Transverse colon (tissue), 4 donors: ENCODE measurements around the gene C10orf95. TPM values are rescaled to one million over a fixed set of nuclear protein-coding genes. Genes with fewer than 3 reads are reported as not detected.

Source experiments
- DNase-seq: peaks from one replicate; pipeline ENCODE4 v3.0.0-alpha.2; 2019
- H3K27ac ChIP-seq, 4 donors: fragments of 200-600 bp; sonication (generic); 2 replicates each; pipeline ENCODE4 v1.5.1; 2016 to 2018; ENCODE audit warnings: inconsistent platforms in 4 of 4
- H3K27me3 ChIP-seq: fragments of 200-600 bp; sonication (generic); 2 replicates; pipeline ENCODE4 v1.5.1; 2017; ENCODE audit warnings: inconsistent platforms
- H3K36me3 ChIP-seq, 4 donors: fragments of 200-600 bp; sonication (generic); 2 replicates each; pipeline ENCODE4 v1.5.1; 2017 to 2019; ENCODE audit warnings: inconsistent platforms in 4 of 4
- H3K4me1 ChIP-seq, 4 donors: fragments of 200-600 bp; sonication (generic); 2 replicates each; pipeline ENCODE4 v1.5.1; 2017 to 2020; ENCODE audit warnings: inconsistent platforms in 4 of 4
- H3K4me3 ChIP-seq, 4 donors: fragments of 200-600 bp; sonication (generic); 1 replicate in 1 of 4; 2 replicates in 3 of 4; pipeline versions ENCODE4 v1.5.1 to v1.6.1; 2017 to 2019; ENCODE audit warnings: inconsistent platforms in 4 of 4
- H3K9me3 ChIP-seq, 2 donors: fragments of 200-600 bp; sonication (generic); 2 replicates each; pipeline ENCODE4 v1.5.1; 2017 to 2019; ENCODE audit warnings: inconsistent platforms in 2 of 2
- EP300 ChIP-seq: sonication (generic); formaldehyde crosslinking; IDR thresholded peaks from one replicate; pipeline ENCODE4 v1.6.1; 2017; ENCODE audit warnings: antibody characterized with exemption, low read depth
- POLR2A ChIP-seq: fragments of 450-650 bp; IDR thresholded peaks from one replicate; pipeline ENCODE4 v1.6.1; 2016; ENCODE audit warnings: antibody characterized with exemption, mild to moderate bottlenecking, moderate library complexity
- POLR2AphosphoS5 ChIP-seq, 3 donors: sonication (generic); formaldehyde crosslinking; IDR thresholded peaks; one replicate each; pipeline ENCODE4 v1.6.1; 2016; ENCODE audit warnings: antibody characterized with exemption in 3 of 3
- WGBS, 2 donors: methylation state at CpG; one replicate each; pipeline ENCODE4 v1.1.5; 2018; ENCODE audit warnings: low coverage in 1 of 2; 5-methylcytosine and 5-hydroxymethylcytosine counted together
- in situ Hi-C, 4 donors: fragments of 200-750 bp; cut with MboI; loops; one replicate each; pipeline versions ENCODE4 v1.15.0 to v1.15.1; 2017; ENCODE audit warnings: low sequenced_read_pairs in 3 of 4, low pct_ligation_motif_present in 1 of 4, low pct_unique_long_range_greater_than_20kb in 1 of 4
- intact Hi-C: fragments of 100-400 bp; cut with DNase I; formaldehyde crosslinking; loops from one replicate; pipeline ENCODE4 v1.15.1; 2023; ENCODE audit warnings: low total_unique reads
- total RNA-seq, 4 donors: library from RNA; depleted of rRNA; stranded (reverse); fragments of >200 nt; gene quantifications; one replicate each; pipeline ENCODE4 v1.1.0, GENCODE V29; 2016
- TF ChIP-seq, protein P1 (sequence below), 5 experiments: fragments of 200-600 bp in 3 of 5; fragments of 450-650 bp in 2 of 5; sonication (generic) in 3 of 5; IDR thresholded peaks; 1 replicate in 2 of 5; 2 replicates in 3 of 5; pipeline ENCODE4 v1.5.1; 2016 to 2017; ENCODE audit warnings: antibody characterized with exemption in 5 of 5, inconsistent platforms in 3 of 5, mild to moderate bottlenecking in 2 of 5, moderate library complexity in 1 of 5

The C10orf95 gene
- total RNA-seq, 4 donors from 2014 or later, result 0.48 to 34.4 (median 1.1) TPM

DNA sequence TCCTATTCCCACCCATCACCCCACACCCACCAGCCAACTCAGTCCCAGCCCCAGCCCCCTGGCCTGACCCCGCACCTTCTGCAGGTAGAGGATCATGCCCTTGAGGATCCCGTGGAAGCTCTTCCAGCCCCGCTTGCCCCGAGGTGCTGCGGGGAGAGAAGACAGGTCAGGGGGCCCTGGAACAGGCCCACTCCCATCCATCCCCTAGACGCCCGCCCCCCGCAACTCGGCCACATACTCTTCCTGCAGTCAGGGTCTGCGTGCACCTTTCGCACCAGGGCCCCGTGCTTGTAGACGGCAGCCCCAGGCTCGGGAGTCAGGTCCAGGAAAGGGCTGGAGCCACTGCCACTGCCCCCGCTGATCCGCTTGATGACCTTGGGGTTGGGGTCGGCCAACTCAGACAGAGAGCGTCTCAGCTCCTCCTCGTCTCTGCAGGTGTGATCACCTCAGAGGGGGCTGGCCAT lies 46.2 kb downstream of the C10orf95 start:
- peak overlapping the region; percentile 47 to 99 (median 90) for H3K27ac ChIP-seq

DNA sequence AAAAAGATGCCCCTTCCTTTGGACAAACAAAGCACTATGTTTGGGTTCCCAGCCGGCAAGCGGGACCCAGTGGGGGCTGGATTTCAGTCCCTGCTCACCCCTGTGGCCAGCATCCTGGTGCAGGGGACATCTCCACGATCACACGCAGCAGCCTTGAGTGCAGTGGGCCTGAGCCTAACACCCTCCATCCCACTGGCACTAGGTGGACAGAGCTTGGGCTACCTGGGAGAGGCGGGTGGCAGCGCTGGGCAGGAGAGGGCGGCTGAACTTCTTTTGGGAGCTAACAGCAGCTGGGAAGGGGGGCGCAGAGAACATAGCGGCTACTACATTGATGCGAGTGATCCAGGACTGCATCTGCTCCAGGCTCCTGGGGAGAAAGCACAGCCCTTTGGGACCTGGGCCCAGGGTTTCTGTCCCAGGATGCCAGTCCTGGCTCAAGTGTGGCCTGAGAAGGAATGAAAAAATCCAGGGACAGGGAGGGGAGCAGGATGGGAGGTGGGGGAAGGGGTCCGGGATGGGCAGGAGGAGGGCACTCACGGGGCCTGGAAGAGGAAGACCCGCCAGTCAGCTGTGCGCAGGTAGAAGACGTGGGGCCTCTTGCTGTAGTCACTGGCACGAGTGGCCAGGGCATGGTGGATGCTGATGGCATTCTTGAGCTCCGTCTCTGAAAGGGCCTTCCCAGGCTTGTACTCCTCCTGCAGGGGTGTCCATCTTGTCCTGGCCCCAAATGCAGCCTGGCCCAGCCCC lies 46.8 kb downstream of the C10orf95 start:
- intact Hi-C loops, result no loop called here
- TF ChIP-seq POLR2A (no peak), EP300 (no peak), POLR2AphosphoS5 (IDR thresholded peaks at IDR 0.05) (no peak)
- TF ChIP-seq, protein P1, sequence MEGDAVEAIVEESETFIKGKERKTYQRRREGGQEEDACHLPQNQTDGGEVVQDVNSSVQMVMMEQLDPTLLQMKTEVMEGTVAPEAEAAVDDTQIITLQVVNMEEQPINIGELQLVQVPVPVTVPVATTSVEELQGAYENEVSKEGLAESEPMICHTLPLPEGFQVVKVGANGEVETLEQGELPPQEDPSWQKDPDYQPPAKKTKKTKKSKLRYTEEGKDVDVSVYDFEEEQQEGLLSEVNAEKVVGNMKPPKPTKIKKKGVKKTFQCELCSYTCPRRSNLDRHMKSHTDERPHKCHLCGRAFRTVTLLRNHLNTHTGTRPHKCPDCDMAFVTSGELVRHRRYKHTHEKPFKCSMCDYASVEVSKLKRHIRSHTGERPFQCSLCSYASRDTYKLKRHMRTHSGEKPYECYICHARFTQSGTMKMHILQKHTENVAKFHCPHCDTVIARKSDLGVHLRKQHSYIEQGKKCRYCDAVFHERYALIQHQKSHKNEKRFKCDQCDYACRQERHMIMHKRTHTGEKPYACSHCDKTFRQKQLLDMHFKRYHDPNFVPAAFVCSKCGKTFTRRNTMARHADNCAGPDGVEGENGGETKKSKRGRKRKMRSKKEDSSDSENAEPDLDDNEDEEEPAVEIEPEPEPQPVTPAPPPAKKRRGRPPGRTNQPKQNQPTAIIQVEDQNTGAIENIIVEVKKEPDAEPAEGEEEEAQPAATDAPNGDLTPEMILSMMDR (IDR thresholded peaks at IDR 0.05), result no peak
- no peak for DNase-seq
- Histone ChIP-seq H3K36me3 (no peaks in the 10 kb centered on the region), H3K27me3 (peaks cover 20% of the 10 kb centered on the region), H3K9me3 (no peaks in the 10 kb centered on the region), H3K27ac (peak overlapping the region; percentile 27 to 99 (median 90)), H3K4me3 (no peak overlapping the region), H3K4me1 (peaks cover 14 to 18% (median 16%) of the 10 kb centered on the region in 4 donors)
- in situ Hi-C loops, result no loop called here
- WGBS, 2 donors, result 82% methylated on average over 17 of the region's 17 CpGs; no CpG with 5 or more reads in 1 of the 2 donors

More for the DNA sequence above, 46.2 kb downstream of the C10orf95 start:
- no peaks in the 10 kb centered on the region for H3K9me3 ChIP-seq
- 71% methylated on average over 19 of the region's 19 CpGs; no CpG with 5 or more reads in 1 of the 2 donors for WGBS, 2 donors
- DNase-seq, result no peak
- no peak for TF ChIP-seq POLR2AphosphoS5 (IDR thresholded peaks at IDR 0.05)
- no peak for TF ChIP-seq EP300
- no peak for TF ChIP-seq POLR2A
- TF ChIP-seq, protein P1 (IDR thresholded peaks at IDR 0.05), result no peak
- intact Hi-C loops (no loop called here), in situ Hi-C loops (no loop called here)
- H3K4me1 ChIP-seq, result peaks cover 11 to 15% (median 14%) of the 10 kb centered on the region in 4 donors
- peaks cover 26% of the 10 kb centered on the region for H3K27me3 ChIP-seq
- H3K4me3 ChIP-seq, result no peak overlapping the region
- no peaks in the 10 kb centered on the region for H3K36me3 ChIP-seq

DNA sequence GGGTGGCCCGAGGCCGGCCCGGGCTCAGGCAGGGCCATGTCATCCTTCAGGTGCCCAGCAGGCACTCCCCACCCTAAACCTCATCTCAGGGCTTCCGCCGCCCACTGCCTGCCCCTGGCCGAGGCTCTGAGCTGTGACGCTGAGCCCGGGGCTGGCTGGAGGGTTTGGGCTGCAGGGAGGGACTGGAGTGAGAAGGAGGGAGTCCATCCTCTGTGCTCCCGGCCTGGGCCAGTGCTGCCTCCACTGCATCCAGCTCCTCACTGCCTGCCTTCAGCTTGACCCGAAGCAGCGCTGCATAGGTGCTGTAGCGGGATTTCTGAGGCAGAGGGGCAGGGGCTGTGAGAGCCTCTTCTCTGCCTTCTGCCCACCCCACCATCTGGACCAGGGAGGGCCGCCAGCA lies 48.2 kb downstream of the C10orf95 start:
- Histone ChIP-seq H3K4me3 (no peak overlapping the region), H3K4me1 (peaks cover 5 to 25% (median 21%) of the 10 kb centered on the region in 4 donors), H3K27me3 (peaks cover 7% of the 10 kb centered on the region), H3K36me3 (no peaks in the 10 kb centered on the region), H3K27ac (peak overlapping the region; percentile 33 to 99 (median 90)), H3K9me3 (no peaks in the 10 kb centered on the region)
- WGBS, 2 donors, result 84% methylated on average over 9 of the region's 13 CpGs; no CpG with 5 or more reads in 1 of the 2 donors
- in situ Hi-C loops, result no loop called here
- no peak for DNase-seq
- TF ChIP-seq POLR2AphosphoS5 (IDR thresholded peaks at IDR 0.05), result no peak
- intact Hi-C loops, result no loop called here

DNA sequence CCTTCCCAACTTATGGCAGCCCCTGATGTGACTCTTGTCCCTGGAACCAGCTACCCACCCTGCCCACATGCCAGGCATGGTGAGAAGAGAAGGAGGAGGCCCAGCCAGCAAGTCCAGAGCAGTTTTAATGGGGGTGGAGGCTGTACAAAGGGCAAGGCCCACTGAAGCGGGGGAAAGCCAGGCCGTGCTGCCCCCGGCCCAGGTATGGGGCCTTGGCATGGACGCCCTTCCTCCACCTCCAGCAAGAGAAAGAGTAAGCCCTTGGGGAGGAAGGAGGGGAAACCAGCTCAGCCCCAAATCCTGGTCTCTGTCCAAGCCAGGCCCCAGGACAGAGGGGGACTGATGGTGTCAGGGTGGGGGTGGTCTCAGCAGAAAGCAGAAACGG lies 48.8 kb downstream of the C10orf95 start:
- WGBS, 2 donors, result 85% methylated on average over 5 of the region's 5 CpGs; no CpG with 5 or more reads in 1 of the 2 donors
- Histone ChIP-seq H3K4me1 (peaks cover 5 to 25% (median 23%) of the 10 kb centered on the region in 4 donors), H3K4me3 (no peak overlapping the region), H3K27me3 (peaks cover 1% of the 10 kb centered on the region), H3K9me3 (no peaks in the 10 kb centered on the region), H3K27ac (peak overlapping the region; percentile 33 to 99 (median 90)), H3K36me3 (no peaks in the 10 kb centered on the region)
- DNase-seq, result no peak
- no peak for TF ChIP-seq POLR2A
- no peak for TF ChIP-seq EP300
- TF ChIP-seq POLR2AphosphoS5 (IDR thresholded peaks at IDR 0.05), result no peak
- TF ChIP-seq, protein P1 (IDR thresholded peaks at IDR 0.05), result no peak
- in situ Hi-C loops, result no loop called here
- intact Hi-C loops, result no loop called here
